Smooth muscle cell (in vitro differentiated cells): ENCODE data around the gene SUSD3. TPM values are rescaled to one million over a fixed set of nuclear protein-coding genes. Genes with fewer than 3 reads are reported as not detected.
A peak's percentile ranks its signal among the peaks of the same experiment; 100 is the strongest.

Experiments used
- DNase-seq: peaks from one replicate; lab custom pipeline; 2025; ENCODE audit not compliant: unreplicated experiment; lab: John Stamatoyannopoulos, UW
- H2AFZ ChIP-seq: fragments of 200-600 bp; sonication (generic); 2 replicates; pipeline ENCODE4 v1.6.0; 2016; ENCODE audit warnings: antibody characterized with exemption, low read depth, mild to moderate bottlenecking
- H3F3A ChIP-seq: fragments of 200-600 bp; sonication (generic); 2 replicates; pipeline ENCODE4 v1.6.0; 2017; ENCODE audit warnings: antibody characterized with exemption, low read depth
- H3K27ac ChIP-seq: fragments of 200-600 bp; sonication (generic); 2 replicates; pipeline ENCODE4 v1.5.1; 2016; ENCODE audit warnings: low read depth, mild to moderate bottlenecking
- H3K27me3 ChIP-seq: fragments of 200-600 bp; sonication (generic); 2 replicates; pipeline ENCODE4 v1.6.1; 2016; ENCODE audit warnings: low read depth, mild to moderate bottlenecking
- H3K36me3 ChIP-seq: fragments of 200-600 bp; sonication (generic); 2 replicates; pipeline ENCODE4 v1.5.1; 2016; ENCODE audit warnings: low read depth
- H3K4me1 ChIP-seq: fragments of 200-600 bp; sonication (generic); 2 replicates; pipeline ENCODE4 v1.5.1; 2016; ENCODE audit warnings: low read depth
- H3K4me2 ChIP-seq: fragments of 200-600 bp; sonication (generic); 2 replicates; pipeline ENCODE4 v1.6.0; 2016; ENCODE audit warnings: mild to moderate bottlenecking
- H3K4me3 ChIP-seq: fragments of 200-600 bp; sonication (generic); 2 replicates; pipeline ENCODE4 v1.5.1; 2016; ENCODE audit warnings: mild to moderate bottlenecking
- H3K79me2 ChIP-seq: fragments of 200-600 bp; sonication (generic); 2 replicates; pipeline ENCODE4 v1.6.0; 2016; ENCODE audit warnings: low read depth, mild to moderate bottlenecking
- H3K9ac ChIP-seq: fragments of 200-600 bp; sonication (generic); 2 replicates; pipeline ENCODE4 v1.6.0; 2016; ENCODE audit warnings: low read depth
- H3K9me3 ChIP-seq: fragments of 200-600 bp; sonication (generic); replicated peaks from 2 replicates; pipeline ENCODE4 v1.5.1; 2016; ENCODE audit warnings: low read depth
- H4K20me1 ChIP-seq: fragments of 200-600 bp; sonication (generic); 2 replicates; pipeline ENCODE4 v1.6.0; 2016; ENCODE audit warnings: low read depth
- CTCF ChIP-seq: fragments of 200-600 bp; sonication (generic); IDR thresholded peaks from 2 replicates; pipeline ENCODE4 v1.5.1; 2017; ENCODE audit warnings: borderline replicate concordance, mild to moderate bottlenecking, antibody characterized with exemption; ENCODE audit not compliant: insufficient read depth, poor library complexity, severe bottlenecking
- WGBS: methylation state at CpG from one replicate; pipeline ENCODE4 v1.1.7; 2016; ENCODE audit warnings: low lambda C conversion rate; 5-methylcytosine and 5-hydroxymethylcytosine counted together
- polyA plus RNA-seq: library from polyadenylated mRNA; unstranded; fragments of >200 nt; fragmentation: Nextera tagmentation; extraction: Ambion mirVana; gene quantifications from 2 replicates; pipeline ENCODE4 v1.2.1, GENCODE V29; 2016
- total RNA-seq: library from RNA; depleted of rRNA; stranded (reverse); fragments of >200 nt; gene quantifications from 2 replicates; pipeline ENCODE4 v1.2.3, GENCODE V29; 2014

SUSD3 gene
- total and polyA plus RNA-seq, 2 experiments from 2014 or later = 0.34 TPM; not detected in 1

DNA sequence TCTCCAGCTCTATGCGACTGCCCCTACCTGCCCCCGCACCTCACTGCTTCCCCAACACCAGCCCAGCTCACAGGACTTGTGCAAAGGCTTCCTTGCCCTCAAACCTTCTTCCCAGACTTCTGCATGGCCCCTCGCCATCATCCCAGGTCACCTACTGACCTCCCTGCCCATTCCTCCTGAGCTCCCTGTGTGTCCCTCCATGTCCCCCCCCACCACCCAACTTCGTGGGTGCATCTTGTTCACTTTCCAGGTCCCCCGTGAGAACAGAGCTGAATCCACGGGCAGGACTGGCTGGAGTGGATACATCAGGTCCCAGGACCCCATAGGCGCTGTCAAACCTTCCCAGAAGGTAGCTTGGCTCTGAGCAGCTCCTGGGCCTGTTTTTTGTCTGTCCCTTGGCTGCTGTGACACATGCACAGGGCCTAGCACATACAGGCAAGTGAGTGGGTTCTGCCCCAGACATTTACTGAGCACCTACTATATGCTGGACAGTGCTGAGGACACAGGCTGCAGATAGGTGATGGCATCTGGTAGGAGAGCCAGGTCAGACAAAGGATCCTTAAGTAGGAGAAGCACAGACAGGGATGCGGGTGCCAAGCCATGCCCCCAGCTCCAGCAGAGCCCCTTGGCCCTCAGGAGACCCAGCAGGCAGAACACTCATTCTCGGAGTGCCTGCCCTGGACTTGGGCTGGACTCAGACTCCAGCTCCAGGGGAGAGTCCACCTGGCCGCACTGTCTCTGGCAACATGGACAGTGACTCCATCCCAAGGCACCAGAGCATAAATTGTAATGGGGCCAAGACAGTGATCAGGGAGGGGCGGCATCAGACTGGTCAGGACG, 60.6 kb downstream of the SUSD3 start:
- WGBS = 95% methylated on average over 12 of the region's 12 CpGs
- no peaks in the 10 kb centered on the region for H3K27me3 ChIP-seq
- no peak for TF ChIP-seq CTCF
- no peaks in the 10 kb centered on the region for H3K4me1 ChIP-seq
- H3K4me3 ChIP-seq = no peak overlapping the region
- no peak overlapping the region for H3K27ac ChIP-seq
- DNase-seq = no peak
- no peak overlapping the region for H3K9ac ChIP-seq
- H3K4me2 ChIP-seq = peak overlapping the region; percentile 44
- no peaks in the 10 kb centered on the region for H3F3A ChIP-seq
- no peaks in the 10 kb centered on the region for H4K20me1 ChIP-seq
- H2AFZ ChIP-seq = no peak overlapping the region
- H3K79me2 ChIP-seq = no peaks in the 10 kb centered on the region
- H3K36me3 ChIP-seq = no peaks in the 10 kb centered on the region
- H3K9me3 ChIP-seq = no peaks in the 10 kb centered on the region

GRCh38 chr9:93119703-93119952, 61.1 kb downstream of the SUSD3 start:
- no peak overlapping the region for H3K9ac ChIP-seq
- H3K27me3 ChIP-seq = no peaks in the 10 kb centered on the region
- TF ChIP-seq CTCF = no peak
- H2AFZ ChIP-seq = no peak overlapping the region
- no peaks in the 10 kb centered on the region for H3K9me3 ChIP-seq
- no peaks in the 10 kb centered on the region for H3K79me2 ChIP-seq
- H3K4me1 ChIP-seq = no peaks in the 10 kb centered on the region
- H3K36me3 ChIP-seq = no peaks in the 10 kb centered on the region
- H3K4me3 ChIP-seq = no peak overlapping the region
- no peak overlapping the region for H3K27ac ChIP-seq
- peak overlapping the region; percentile 44 for H3K4me2 ChIP-seq
- no peak for DNase-seq
- 96% methylated on average over 5 of the region's 5 CpGs for WGBS
- no peaks in the 10 kb centered on the region for H4K20me1 ChIP-seq
- no peaks in the 10 kb centered on the region for H3F3A ChIP-seq

DNA sequence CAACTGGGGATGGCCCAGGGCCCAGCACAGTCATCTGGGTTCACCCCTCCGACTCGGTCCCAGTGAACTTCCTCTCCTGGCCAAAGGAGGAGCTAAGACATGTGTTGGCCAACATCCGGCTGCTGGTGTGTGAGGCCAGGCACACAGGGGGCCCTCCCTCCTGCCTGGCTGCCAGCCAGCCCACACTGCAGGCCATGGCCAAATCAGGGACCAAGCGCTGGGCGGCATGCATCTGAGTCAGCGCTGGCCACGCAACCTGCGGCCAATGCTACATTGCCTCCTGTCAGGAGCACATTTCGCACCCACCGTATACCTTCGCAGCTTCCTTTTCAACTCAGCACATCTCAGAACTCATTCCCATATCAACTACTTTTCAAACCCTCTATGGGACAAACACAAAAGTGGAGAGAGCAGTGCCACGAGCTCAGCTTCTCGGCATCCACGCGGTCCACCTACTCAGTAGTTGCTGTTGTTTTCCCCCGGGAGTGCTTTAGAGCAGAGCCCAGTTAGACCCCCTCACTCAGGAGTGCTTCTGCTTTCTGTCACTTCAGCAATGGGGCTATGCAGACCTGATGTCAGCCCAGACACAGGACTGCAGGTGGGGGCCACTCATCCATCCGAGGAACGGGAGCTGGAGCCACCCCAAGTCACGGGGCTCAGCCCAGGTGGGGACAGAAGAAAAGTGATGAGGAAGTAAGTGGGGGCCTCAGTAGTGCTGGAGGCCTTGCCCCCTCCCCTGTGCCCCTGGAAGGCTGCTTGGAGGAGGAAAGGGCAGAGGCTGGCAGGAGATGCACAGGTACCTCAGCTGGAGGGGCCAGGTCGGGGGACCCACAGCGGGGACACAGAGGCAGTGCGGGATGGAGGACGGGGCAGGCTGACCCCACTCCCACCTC, 61.7 kb downstream of the SUSD3 start:
- H3K36me3 ChIP-seq = no peaks in the 10 kb centered on the region
- no peaks in the 10 kb centered on the region for H3F3A ChIP-seq
- no peak overlapping the region for H3K4me3 ChIP-seq
- H3K27ac ChIP-seq = peak overlapping the region; percentile 7
- 64% methylated on average over 19 of the region's 23 CpGs for WGBS
- no peaks in the 10 kb centered on the region for H3K27me3 ChIP-seq
- no peaks in the 10 kb centered on the region for H3K9me3 ChIP-seq
- H3K79me2 ChIP-seq = no peaks in the 10 kb centered on the region
- DNase-seq = peak; percentile 51
- no peak overlapping the region for H3K9ac ChIP-seq
- H2AFZ ChIP-seq = no peak overlapping the region
- no peaks in the 10 kb centered on the region for H4K20me1 ChIP-seq
- no peaks in the 10 kb centered on the region for H3K4me1 ChIP-seq
- H3K4me2 ChIP-seq = no peak overlapping the region
- TF ChIP-seq CTCF = peak; percentile 21
